Prostate gland (tissue), 2 donors: ENCODE data around the gene ARHGEF38.

Source experiments
- CTCF ChIP-seq, 4 experiments: fragments of 200-600 bp in 2 of 4; fragments of 450-650 bp in 2 of 4; sonication (generic) in 2 of 4; IDR thresholded peaks; 1 replicate in 3 of 4; 2 replicates in 1 of 4; pipeline ENCODE4 v1.5.1; 2016 to 2019; ENCODE audit warnings: antibody characterized with exemption in 4 of 4, mild to moderate bottlenecking in 2 of 4, moderate library complexity in 2 of 4
- POLR2A ChIP-seq: fragments of 450-650 bp; IDR thresholded peaks from one replicate; pipeline ENCODE4 v1.6.1; 2016; ENCODE audit warnings: antibody characterized with exemption, mild to moderate bottlenecking

- TF ChIP-seq CTCF (IDR thresholded peaks at IDR 0.05) (no peak), POLR2A (no peak)
These were observed 161.7 kb downstream of the ARHGEF38 start for GRCh38 chr4:105714071-105714521.
